HepG2 (cell line): ENCODE results near the gene PCBP4. TPM values are rescaled to one million over a fixed set of nuclear protein-coding genes. Genes with fewer than 3 reads are reported as not detected.

Source experiments
- CBX1 ChIP-seq: IDR thresholded peaks from one replicate; pipeline ENCODE4 v1.6.1; 2016; ENCODE audit warnings: antibody characterized with exemption, low read depth
- EP300 ChIP-seq, 3 experiments: sonication (generic) in 1 of 3; formaldehyde crosslinking in 1 of 3; IDR thresholded peaks; 2 replicates each; pipeline versions ENCODE4 v1.5.1 to v1.6.1; 2011 to 2020; ENCODE audit warnings: low read depth in 2 of 3, low read length in 2 of 3, borderline replicate concordance in 1 of 3, improper control_type of control experiment in 1 of 3, mild to moderate bottlenecking in 1 of 3, missing genetic modification reagents in 1 of 3, moderate library complexity in 1 of 3
- FOXK1 ChIP-seq: sonication (generic); formaldehyde crosslinking; IDR thresholded peaks from 2 replicates; pipeline ENCODE4 v1.4.0; 2020; ENCODE audit warnings: low read depth, missing genetic modification reagents, borderline replicate concordance
- HOXA3 ChIP-seq: sonication (generic); formaldehyde crosslinking; IDR thresholded peaks from 2 replicates; pipeline ENCODE4 v1.5.0; 2020; ENCODE audit warnings: missing genetic modification reagents
- MIER3 ChIP-seq: IDR thresholded peaks from 2 replicates; pipeline ENCODE4 v1.6.1; 2016; ENCODE audit warnings: missing compliant biosample characterization, borderline replicate concordance
- NFE2 ChIP-seq: sonication (generic); formaldehyde crosslinking; IDR thresholded peaks from 2 replicates; pipeline ENCODE4 v1.4.0; 2020; ENCODE audit warnings: missing genetic modification reagents
- PHF8 ChIP-seq: sonication (generic); formaldehyde crosslinking; IDR thresholded peaks from 2 replicates; pipeline ENCODE4 v1.5.0; 2020; ENCODE audit warnings: missing genetic modification reagents
- POLR2G ChIP-seq: fragments of 200-400 bp; formaldehyde crosslinking; IDR thresholded peaks from 2 replicates; pipeline ENCODE4 v1.6.1; 2018; ENCODE audit warnings: mild to moderate bottlenecking, low read depth, low read length, moderate library complexity
- PREB ChIP-seq: sonication (generic); formaldehyde crosslinking; IDR thresholded peaks from 2 replicates; pipeline ENCODE4 v1.4.0; 2020; ENCODE audit warnings: missing genetic modification reagents
- SATB2 ChIP-seq: sonication (generic); formaldehyde crosslinking; IDR thresholded peaks from 2 replicates; pipeline ENCODE4 v1.5.0; 2020; ENCODE audit warnings: missing genetic modification reagents
- SPEN ChIP-seq: sonication (generic); formaldehyde crosslinking; IDR thresholded peaks from 2 replicates; pipeline ENCODE4 v1.5.1; 2020; ENCODE audit warnings: low read depth, mild to moderate bottlenecking, missing genetic modification reagents
- WIZ ChIP-seq: sonication (generic); formaldehyde crosslinking; IDR thresholded peaks from 2 replicates; pipeline ENCODE4 v1.5.1; 2020; ENCODE audit warnings: mild to moderate bottlenecking, missing genetic modification reagents
- ZC3H13 ChIP-seq: sonication (generic); formaldehyde crosslinking; IDR thresholded peaks from 2 replicates; pipeline ENCODE4 v1.8.1; 2023; ENCODE audit warnings: mild to moderate bottlenecking, missing genetic modification reagents, moderate library complexity
- ZC3H4 ChIP-seq: sonication (generic); formaldehyde crosslinking; IDR thresholded peaks from 2 replicates; pipeline ENCODE4 v1.4.0; 2020; ENCODE audit warnings: missing genetic modification reagents, borderline replicate concordance
- ZGPAT ChIP-seq: IDR thresholded peaks from 2 replicates; pipeline ENCODE4 v1.6.1; 2016; ENCODE audit warnings: mild to moderate bottlenecking
- ZNF431 ChIP-seq: sonication (generic); formaldehyde crosslinking; IDR thresholded peaks from 2 replicates; pipeline ENCODE4 v1.9.0; 2022; ENCODE audit warnings: missing genetic modification reagents, low read depth, mild to moderate bottlenecking, borderline replicate concordance
- ZNF460 ChIP-seq: sonication (generic); formaldehyde crosslinking; IDR thresholded peaks from 2 replicates; pipeline ENCODE4 v1.5.1; 2020; ENCODE audit warnings: missing genetic modification reagents, mild to moderate bottlenecking, borderline replicate concordance
- ZNF792 ChIP-seq: IDR thresholded peaks from 2 replicates; pipeline ENCODE4 v1.6.1; 2016
- ZNF891 ChIP-seq: sonication (generic); formaldehyde crosslinking; IDR thresholded peaks from 2 replicates; pipeline ENCODE4 v1.5.0; 2020; ENCODE audit warnings: mild to moderate bottlenecking, missing genetic modification reagents
- ZSCAN12 ChIP-seq: sonication (generic); formaldehyde crosslinking; IDR thresholded peaks from 2 replicates; pipeline ENCODE4 v1.9.0; 2021; ENCODE audit warnings: mild to moderate bottlenecking, missing genetic modification reagents
- polyA plus RNA-seq, 8 experiments: library from polyadenylated mRNA; depleted of rRNA in 3 of 8; stranded (reverse) in 7 of 8; unstranded in 1 of 8; fragments of >200 nt; fragmentation: Illumina TruSeq in 4 of 8; extraction: Trizol in 4 of 8; gene quantifications; 2 replicates each; pipeline versions ENCODE4 v1.2.1 to v1.2.3, GENCODE V29; 2011 to 2016; ENCODE audit warnings: low read depth in 4 of 8, missing spikeins in 1 of 8, mixed read lengths in 1 of 8; ENCODE audit not compliant: insufficient read depth in 1 of 8
- total RNA-seq, 5 experiments: library from RNA; depleted of rRNA; stranded (reverse); fragments of >200 nt; fragmentation: Illumina TruSeq; extraction: Trizol; gene quantifications; 2 replicates each; pipeline ENCODE4 v1.2.3, GENCODE V29; 2016; ENCODE audit warnings: low read depth in 1 of 5
- TF ChIP-seq, protein P1 (sequence below): sonication (generic); formaldehyde crosslinking; IDR thresholded peaks from 2 replicates; pipeline ENCODE4 v1.8.0; 2022; ENCODE audit warnings: missing genetic modification reagents, mild to moderate bottlenecking, moderate library complexity, borderline replicate concordance
- TF ChIP-seq, protein P2 (sequence below): sonication (generic); formaldehyde crosslinking; IDR thresholded peaks from 2 replicates; pipeline ENCODE4 v1.4.0; 2020; ENCODE audit warnings: low read depth, missing genetic modification reagents

Gene PCBP4
- total and polyA plus RNA-seq, 2 of the 13 experiments (the other 11 are each of a cell fraction or from before 2014, with no cell fraction given), result 36.8 to 51.3 TPM

DNA sequence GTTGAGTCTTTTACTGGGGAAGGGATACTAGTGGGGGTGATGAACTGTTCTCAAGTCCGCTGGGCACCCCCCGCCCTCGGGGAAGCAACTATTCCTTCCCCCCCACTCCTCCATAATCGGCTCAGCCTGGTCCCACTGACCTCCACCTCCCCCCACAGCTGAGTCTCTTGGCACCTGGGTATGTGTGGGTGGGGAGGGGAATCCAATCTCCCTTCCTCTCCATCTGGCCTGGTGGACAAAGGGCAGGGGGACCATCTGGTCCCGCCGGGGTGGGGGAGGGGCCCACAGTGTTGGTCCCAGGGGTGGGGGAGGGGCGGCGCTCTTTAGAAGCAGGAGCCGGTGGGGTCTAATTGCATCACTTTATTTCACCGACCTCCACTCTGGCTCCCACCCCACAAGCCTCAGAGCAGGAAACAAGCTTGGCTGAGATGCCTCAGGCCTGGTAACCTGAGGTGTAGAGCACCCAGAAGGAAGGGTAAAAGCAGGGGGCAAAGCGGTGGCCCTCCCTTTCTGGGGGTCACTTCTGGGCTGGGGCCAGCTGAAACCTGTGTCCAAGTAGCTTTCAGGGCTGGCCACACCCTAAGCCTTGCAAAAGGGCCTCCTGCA lies 1.0 kb upstream of the PCBP4 start (continued):
- TF ChIP-seq EP300 (IDR thresholded peaks at IDR 0.05; ENCODE audit: low read depth in 2 of 2, low read length in 2 of 2) (no peak), EP300 (CRISPR knock-in tag; IDR thresholded peaks at IDR 0.05; ENCODE audit: borderline replicate concordance) (no peak), ZNF431 (CRISPR knock-in tag) (no peak), NFE2 (no peak), ZSCAN12 (CRISPR knock-in tag) (no peak), ZNF891 (CRISPR knock-in tag) (0 out of 2 replicates have a peak, but pooled peaks have one; percentile 11), MIER3 (CRISPR knock-in tag) (no peak), ZGPAT (no peak), ZNF792 (CRISPR knock-in tag) (no peak), CBX1 (no peak), SPEN (CRISPR knock-in tag) (no peak), PREB (no peak), HOXA3 (CRISPR knock-in tag) (no peak), FOXK1 (CRISPR knock-in tag) (no peak), ZC3H13 (CRISPR knock-in tag) (no peak), ZNF460 (CRISPR knock-in tag) (no peak), ZC3H4 (CRISPR knock-in tag) (no peak), WIZ (CRISPR knock-in tag) (no peak), POLR2G (peak; percentile 47), SATB2 (CRISPR knock-in tag) (no peak), PHF8 (CRISPR knock-in tag) (no peak)
- TF ChIP-seq, protein P1, sequence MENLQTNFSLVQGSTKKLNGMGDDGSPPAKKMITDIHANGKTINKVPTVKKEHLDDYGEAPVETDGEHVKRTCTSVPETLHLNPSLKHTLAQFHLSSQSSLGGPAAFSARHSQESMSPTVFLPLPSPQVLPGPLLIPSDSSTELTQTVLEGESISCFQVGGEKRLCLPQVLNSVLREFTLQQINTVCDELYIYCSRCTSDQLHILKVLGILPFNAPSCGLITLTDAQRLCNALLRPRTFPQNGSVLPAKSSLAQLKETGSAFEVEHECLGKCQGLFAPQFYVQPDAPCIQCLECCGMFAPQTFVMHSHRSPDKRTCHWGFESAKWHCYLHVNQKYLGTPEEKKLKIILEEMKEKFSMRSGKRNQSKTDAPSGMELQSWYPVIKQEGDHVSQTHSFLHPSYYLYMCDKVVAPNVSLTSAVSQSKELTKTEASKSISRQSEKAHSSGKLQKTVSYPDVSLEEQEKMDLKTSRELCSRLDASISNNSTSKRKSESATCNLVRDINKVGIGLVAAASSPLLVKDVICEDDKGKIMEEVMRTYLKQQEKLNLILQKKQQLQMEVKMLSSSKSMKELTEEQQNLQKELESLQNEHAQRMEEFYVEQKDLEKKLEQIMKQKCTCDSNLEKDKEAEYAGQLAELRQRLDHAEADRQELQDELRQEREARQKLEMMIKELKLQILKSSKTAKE, result no peak
- TF ChIP-seq, protein P2, sequence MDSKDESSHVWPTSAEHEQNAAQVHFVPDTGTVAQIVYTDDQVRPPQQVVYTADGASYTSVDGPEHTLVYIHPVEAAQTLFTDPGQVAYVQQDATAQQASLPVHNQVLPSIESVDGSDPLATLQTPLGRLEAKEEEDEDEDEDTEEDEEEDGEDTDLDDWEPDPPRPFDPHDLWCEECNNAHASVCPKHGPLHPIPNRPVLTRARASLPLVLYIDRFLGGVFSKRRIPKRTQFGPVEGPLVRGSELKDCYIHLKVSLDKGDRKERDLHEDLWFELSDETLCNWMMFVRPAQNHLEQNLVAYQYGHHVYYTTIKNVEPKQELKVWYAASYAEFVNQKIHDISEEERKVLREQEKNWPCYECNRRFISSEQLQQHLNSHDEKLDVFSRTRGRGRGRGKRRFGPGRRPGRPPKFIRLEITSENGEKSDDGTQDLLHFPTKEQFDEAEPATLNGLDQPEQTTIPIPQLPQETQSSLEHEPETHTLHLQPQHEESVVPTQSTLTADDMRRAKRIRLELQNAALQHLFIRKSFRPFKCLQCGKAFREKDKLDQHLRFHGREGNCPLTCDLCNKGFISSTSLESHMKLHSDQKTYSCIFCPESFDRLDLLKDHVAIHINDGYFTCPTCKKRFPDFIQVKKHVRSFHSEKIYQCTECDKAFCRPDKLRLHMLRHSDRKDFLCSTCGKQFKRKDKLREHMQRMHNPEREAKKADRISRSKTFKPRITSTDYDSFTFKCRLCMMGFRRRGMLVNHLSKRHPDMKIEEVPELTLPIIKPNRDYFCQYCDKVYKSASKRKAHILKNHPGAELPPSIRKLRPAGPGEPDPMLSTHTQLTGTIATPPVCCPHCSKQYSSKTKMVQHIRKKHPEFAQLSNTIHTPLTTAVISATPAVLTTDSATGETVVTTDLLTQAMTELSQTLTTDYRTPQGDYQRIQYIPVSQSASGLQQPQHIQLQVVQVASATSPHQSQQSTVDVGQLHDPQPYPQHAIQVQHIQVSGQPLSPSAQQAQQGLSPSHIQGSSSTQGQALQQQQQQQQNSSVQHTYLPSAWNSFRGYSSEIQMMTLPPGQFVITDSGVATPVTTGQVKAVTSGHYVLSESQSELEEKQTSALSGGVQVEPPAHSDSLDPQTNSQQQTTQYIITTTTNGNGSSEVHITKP (CRISPR knock-in tag), result no peak
